ENCODE data around the gene ALPI. TPM values are rescaled to one million over a fixed set of nuclear protein-coding genes. Genes with fewer than 3 reads are reported as not detected.

ALPI gene
- total and polyA plus RNA-seq, 2 donors (not counting 1 experiment from before 2014, with no cell fraction given): not detected

DNA sequence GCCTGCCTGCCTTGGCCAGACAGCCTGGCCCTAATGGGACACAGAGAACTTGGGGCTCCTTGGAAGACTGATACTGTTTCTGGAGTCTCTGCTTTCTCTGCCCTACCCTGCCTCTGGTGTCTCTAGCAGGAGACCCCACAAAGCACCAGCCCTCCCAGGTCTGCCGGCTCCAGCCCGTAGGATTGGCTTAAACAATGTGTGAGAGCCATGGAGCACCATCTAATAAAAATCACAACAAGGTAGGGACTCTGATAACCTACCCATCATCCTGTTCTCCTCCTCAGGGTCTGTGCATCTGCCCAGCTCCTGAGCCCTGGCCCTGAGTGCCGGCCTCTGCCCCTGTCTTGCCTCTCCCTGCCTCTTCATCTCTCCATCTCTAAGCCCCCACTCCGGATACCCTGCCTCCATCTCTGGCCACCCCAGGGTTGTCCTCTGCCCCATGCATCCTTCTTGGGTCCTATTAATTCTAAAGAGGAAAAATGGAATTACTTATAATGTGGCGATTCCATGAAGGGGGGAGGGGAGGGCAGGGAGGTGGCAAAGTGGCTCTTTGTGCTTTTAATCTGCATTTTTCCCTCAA, 32.9 kb downstream of the ALPI start:
- Histone ChIP-seq H4K20me1 (ENCODE audit: control insufficient read depth, extremely low read depth, insufficient read depth, low read length) (no peaks in the 10 kb centered on the region), H3K9ac (ENCODE audit: insufficient read depth, low read length) (no peak overlapping the region), H2AFZ (ENCODE audit: low read length) (no peak overlapping the region), H3K27me3 (ENCODE audit: control insufficient read depth, insufficient read depth, low read length) (peaks cover 21% of the 10 kb centered on the region), H3K36me3 (ENCODE audit: control insufficient read depth, insufficient read depth, low read length) (no peaks in the 10 kb centered on the region), H3K9me3 (ENCODE audit: control insufficient read depth, insufficient read depth, low read depth, low read length) (no peaks in the 10 kb centered on the region), H3K4me1 (ENCODE audit: control insufficient read depth, extremely low read depth, insufficient read depth, low read length) (no peaks in the 10 kb centered on the region), H3K79me2 (ENCODE audit: control insufficient read depth, insufficient read depth, low read length) (no peaks in the 10 kb centered on the region), H3K27ac (ENCODE audit: insufficient read depth, low read length) (no peak overlapping the region), H3K4me2 (ENCODE audit: extremely low read depth, insufficient read depth, low read length) (no peak overlapping the region), H3K4me3 (replicated peaks in 1 of 4; ENCODE audit: control extremely low read depth in 1 of 4, insufficient read depth in 1 of 4, low read depth in 3 of 4, low read length in 4 of 4) (no peak overlapping the region)
- TF ChIP-seq, protein P1, sequence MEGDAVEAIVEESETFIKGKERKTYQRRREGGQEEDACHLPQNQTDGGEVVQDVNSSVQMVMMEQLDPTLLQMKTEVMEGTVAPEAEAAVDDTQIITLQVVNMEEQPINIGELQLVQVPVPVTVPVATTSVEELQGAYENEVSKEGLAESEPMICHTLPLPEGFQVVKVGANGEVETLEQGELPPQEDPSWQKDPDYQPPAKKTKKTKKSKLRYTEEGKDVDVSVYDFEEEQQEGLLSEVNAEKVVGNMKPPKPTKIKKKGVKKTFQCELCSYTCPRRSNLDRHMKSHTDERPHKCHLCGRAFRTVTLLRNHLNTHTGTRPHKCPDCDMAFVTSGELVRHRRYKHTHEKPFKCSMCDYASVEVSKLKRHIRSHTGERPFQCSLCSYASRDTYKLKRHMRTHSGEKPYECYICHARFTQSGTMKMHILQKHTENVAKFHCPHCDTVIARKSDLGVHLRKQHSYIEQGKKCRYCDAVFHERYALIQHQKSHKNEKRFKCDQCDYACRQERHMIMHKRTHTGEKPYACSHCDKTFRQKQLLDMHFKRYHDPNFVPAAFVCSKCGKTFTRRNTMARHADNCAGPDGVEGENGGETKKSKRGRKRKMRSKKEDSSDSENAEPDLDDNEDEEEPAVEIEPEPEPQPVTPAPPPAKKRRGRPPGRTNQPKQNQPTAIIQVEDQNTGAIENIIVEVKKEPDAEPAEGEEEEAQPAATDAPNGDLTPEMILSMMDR (conservative IDR thresholded peaks at IDR 0.05 in 1 of 2, IDR thresholded peaks at IDR 0.05 in 1 of 2; ENCODE audit: low read depth in 1 of 2, low read length in 2 of 2): no peak
- no peak for TF ChIP-seq EZH2 (IDR thresholded peaks at IDR 0.05; ENCODE audit: low read length, missing control alignments)
- DNase-seq (ENCODE audit: low read depth in 2 of 2): no peak

DNA sequence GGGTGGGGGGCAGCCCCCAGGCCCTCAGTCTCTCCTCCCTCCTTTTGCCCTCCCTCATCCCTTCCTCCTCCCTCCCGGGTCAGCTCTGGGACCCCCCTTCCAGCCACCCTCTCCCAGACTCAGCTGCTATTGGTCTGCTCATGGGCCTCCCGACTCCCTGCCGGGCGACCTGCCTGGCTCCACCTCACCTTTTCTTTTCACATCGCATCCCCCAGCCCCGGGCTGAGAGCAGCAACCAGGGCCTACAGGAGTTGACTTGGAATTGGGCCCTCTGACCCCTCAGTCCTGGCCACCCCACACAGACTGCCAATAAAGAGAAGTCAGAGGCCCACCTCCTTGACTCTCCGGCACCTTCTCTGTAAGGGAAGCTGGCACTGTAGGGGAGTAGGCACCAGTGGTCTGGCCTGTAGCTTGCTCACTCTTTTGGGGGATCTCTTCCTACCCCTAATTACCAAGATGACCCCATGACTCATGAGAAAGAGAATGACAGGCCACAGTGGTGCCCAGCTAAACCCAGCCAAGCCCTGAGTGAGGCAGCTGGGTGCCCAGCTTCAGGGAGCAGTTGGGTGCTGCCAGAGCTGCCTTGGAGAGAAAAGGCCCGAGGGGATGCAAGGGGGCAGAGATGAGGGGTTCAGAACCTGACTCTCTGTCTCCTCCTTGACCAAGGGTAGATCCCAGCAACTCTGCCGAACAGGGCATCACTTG, 33.7 kb downstream of the ALPI start:
- no peaks in the 10 kb centered on the region for H3K79me2 ChIP-seq (ENCODE audit: control insufficient read depth, insufficient read depth, low read length)
- TF ChIP-seq, protein P1 (conservative IDR thresholded peaks at IDR 0.05 in 1 of 2, IDR thresholded peaks at IDR 0.05 in 1 of 2; ENCODE audit: low read depth in 1 of 2, low read length in 2 of 2): no peak
- TF ChIP-seq EZH2 (IDR thresholded peaks at IDR 0.05; ENCODE audit: low read length, missing control alignments): no peak
- no peaks in the 10 kb centered on the region for H3K36me3 ChIP-seq (ENCODE audit: control insufficient read depth, insufficient read depth, low read length)
- peaks cover 21% of the 10 kb centered on the region for H3K27me3 ChIP-seq (ENCODE audit: control insufficient read depth, insufficient read depth, low read length)
- DNase-seq (ENCODE audit: low read depth in 2 of 2): no peak
- no peak overlapping the region for H2AFZ ChIP-seq (ENCODE audit: low read length)
- no peak overlapping the region for H3K27ac ChIP-seq (ENCODE audit: insufficient read depth, low read length)
- no peak overlapping the region for H3K4me2 ChIP-seq (ENCODE audit: extremely low read depth, insufficient read depth, low read length)
- no peaks in the 10 kb centered on the region for H3K9me3 ChIP-seq (ENCODE audit: control insufficient read depth, insufficient read depth, low read depth, low read length)
- H3K4me3 ChIP-seq (replicated peaks in 1 of 4; ENCODE audit: control extremely low read depth in 1 of 4, insufficient read depth in 1 of 4, low read depth in 3 of 4, low read length in 4 of 4): no peak overlapping the region
- H4K20me1 ChIP-seq (ENCODE audit: control insufficient read depth, extremely low read depth, insufficient read depth, low read length): no peaks in the 10 kb centered on the region
- no peak overlapping the region for H3K9ac ChIP-seq (ENCODE audit: insufficient read depth, low read length)
- no peaks in the 10 kb centered on the region for H3K4me1 ChIP-seq (ENCODE audit: control insufficient read depth, extremely low read depth, insufficient read depth, low read length)

DNA sequence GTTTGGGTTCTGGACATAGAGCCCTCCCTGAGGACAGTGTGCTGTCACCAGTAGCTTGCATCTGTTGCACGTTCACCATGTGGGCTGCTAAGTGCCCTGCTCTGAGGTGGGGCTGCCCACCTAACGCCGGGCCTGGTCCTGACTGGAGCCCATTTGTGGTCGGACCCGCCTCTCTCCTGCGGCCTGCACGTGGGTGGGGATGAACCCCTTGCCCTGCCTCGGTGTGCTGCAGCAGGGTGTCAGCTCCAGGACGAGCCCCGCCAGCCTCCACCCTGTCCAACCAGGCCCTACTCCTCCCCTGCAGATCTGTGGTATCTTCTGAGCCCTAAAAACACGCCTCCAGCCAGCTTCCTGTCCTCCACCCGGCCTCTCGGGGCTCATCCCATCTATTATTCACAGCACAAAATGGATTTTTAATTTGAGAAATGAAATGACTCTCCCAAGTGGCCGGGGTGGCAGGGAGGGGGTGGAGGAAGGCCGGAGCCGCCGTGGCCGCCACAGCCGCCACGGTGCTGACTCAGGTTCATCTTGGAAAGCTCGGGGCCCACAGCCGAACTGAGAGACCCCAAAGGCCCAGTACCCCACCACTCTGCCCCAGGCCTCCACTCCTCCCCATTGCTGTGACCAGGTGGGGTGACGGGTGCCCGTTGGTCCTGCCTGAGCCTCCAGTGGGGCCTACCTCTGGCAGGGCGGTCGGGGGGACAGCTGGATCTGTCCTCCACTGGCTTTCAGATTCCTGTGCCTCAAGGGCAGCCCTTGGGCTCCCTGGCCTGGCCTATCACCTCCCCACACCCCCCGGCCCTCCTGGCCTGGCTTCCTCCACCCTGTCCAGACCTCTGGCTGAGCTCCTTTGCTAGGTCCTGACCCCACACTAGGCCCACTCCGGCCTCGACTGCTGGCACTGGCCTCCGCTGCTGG, 34.5 kb downstream of the ALPI start:
- peaks cover 14% of the 10 kb centered on the region for H3K27me3 ChIP-seq (ENCODE audit: control insufficient read depth, insufficient read depth, low read length)

More for the DNA sequence above, 34.5 kb downstream of the ALPI start:
- Histone ChIP-seq H3K79me2 (ENCODE audit: control insufficient read depth, insufficient read depth, low read length) (no peaks in the 10 kb centered on the region), H3K4me1 (ENCODE audit: control insufficient read depth, extremely low read depth, insufficient read depth, low read length) (no peaks in the 10 kb centered on the region), H4K20me1 (ENCODE audit: control insufficient read depth, extremely low read depth, insufficient read depth, low read length) (no peaks in the 10 kb centered on the region), H3K4me2 (ENCODE audit: extremely low read depth, insufficient read depth, low read length) (no peak overlapping the region), H3K36me3 (ENCODE audit: control insufficient read depth, insufficient read depth, low read length) (no peaks in the 10 kb centered on the region), H3K4me3 (replicated peaks in 1 of 4; ENCODE audit: control extremely low read depth in 1 of 4, insufficient read depth in 1 of 4, low read depth in 3 of 4, low read length in 4 of 4) (no peak overlapping the region), H3K27ac (ENCODE audit: insufficient read depth, low read length) (no peak overlapping the region), H3K9ac (ENCODE audit: insufficient read depth, low read length) (no peak overlapping the region), H2AFZ (ENCODE audit: low read length) (no peak overlapping the region), H3K9me3 (ENCODE audit: control insufficient read depth, insufficient read depth, low read depth, low read length) (no peaks in the 10 kb centered on the region)
- no peak for DNase-seq (ENCODE audit: low read depth in 2 of 2)
- TF ChIP-seq, protein P1 (conservative IDR thresholded peaks at IDR 0.05 in 1 of 2, IDR thresholded peaks at IDR 0.05 in 1 of 2; ENCODE audit: low read depth in 1 of 2, low read length in 2 of 2): no peak
- TF ChIP-seq EZH2 (IDR thresholded peaks at IDR 0.05; ENCODE audit: low read length, missing control alignments): no peak

Data from fibroblast of lung (primary cell).